Testis (tissue), 3 donors: ENCODE data around the gene ZEB2. TPM values are rescaled to one million over a fixed set of nuclear protein-coding genes. Genes with fewer than 3 reads are reported as not detected.

Experiments used
- DNase-seq: peaks from one replicate; pipeline ENCODE4 v3.0.0-alpha.2; 2019
- H3K27ac ChIP-seq, 2 donors: fragments of 200-600 bp; sonication (generic); one replicate each; pipeline ENCODE4 v1.5.1; 2019
- H3K27me3 ChIP-seq: fragments of 200-600 bp; sonication (generic); one replicate; pipeline ENCODE4 v1.5.1; 2019
- H3K36me3 ChIP-seq: fragments of 200-600 bp; sonication (generic); one replicate; pipeline ENCODE4 v1.5.1; 2017; ENCODE audit warnings: low read depth; ENCODE audit errors: missing control alignments
- H3K4me1 ChIP-seq: fragments of 200-600 bp; sonication (generic); one replicate; pipeline ENCODE4 v1.5.1; 2019
- H3K4me3 ChIP-seq, 2 donors: fragments of 200-600 bp; sonication (generic); one replicate each; pipeline ENCODE4 v1.5.1; 2017 to 2019
- H3K9me3 ChIP-seq: fragments of 200-600 bp; sonication (generic); one replicate; pipeline ENCODE4 v1.5.1; 2017
- POLR2A ChIP-seq: fragments of 450-650 bp; IDR thresholded peaks from one replicate; pipeline ENCODE4 v1.6.1; 2017; ENCODE audit warnings: antibody characterized with exemption, mild to moderate bottlenecking, moderate library complexity
- WGBS, 2 donors: methylation state at CpG; one replicate each; pipeline ENCODE4 v1.1.5; 2018; 5-methylcytosine and 5-hydroxymethylcytosine counted together
- intact Hi-C: fragments of 100-400 bp; cut with DNase I; formaldehyde crosslinking; loops from one replicate; pipeline ENCODE4 v1.15.1; 2023; ENCODE audit warnings: low total_unique reads
- polyA plus RNA-seq: library from polyadenylated mRNA; stranded (reverse); fragments of 350-450 nt; fragmentation: Illumina TruSeq; extraction: RNeasy Lipid Tissue Mini Kit (QIAGEN cat#74804); gene quantifications from one replicate; pipeline ENCODE4 v1.2.3, GENCODE V29; 2014; ENCODE audit warnings: low read depth, low replicate concordance; ENCODE audit not compliant: insufficient read depth
- total RNA-seq, 2 donors: library from RNA; depleted of rRNA; stranded (reverse); fragments of >200 nt; gene quantifications; one replicate each; pipeline ENCODE4 v1.2.3, GENCODE V29; 2016
- TF ChIP-seq, protein P1 (sequence below), 3 experiments: fragments of 450-650 bp in 2 of 3; fragments of 200-600 bp in 1 of 3; sonication (generic) in 1 of 3; IDR thresholded peaks; one replicate each; pipeline ENCODE4 v1.5.1; 2016 to 2019; ENCODE audit warnings: antibody characterized with exemption in 3 of 3, mild to moderate bottlenecking in 2 of 3, moderate library complexity in 1 of 3

Gene ZEB2
- total and polyA plus RNA-seq, 3 donors from 2014 or later: 38.7 to 96.4 (median 87.8) TPM

- no peak for DNase-seq
- Histone ChIP-seq H3K9me3 (no peaks in the 10 kb centered on the region), H3K4me1 (peaks cover 44% of the 10 kb centered on the region), H3K36me3 (no peaks in the 10 kb centered on the region), H3K27me3 (no peaks in the 10 kb centered on the region), H3K4me3 (no peak overlapping the region), H3K27ac (peak overlapping the region; percentile 65 to 69)
- intact Hi-C loops: loop anchor here (10.0 kb wide), 1 partner anchor 77 kb away; no protein-coding TSS in a partner anchor
- 45 to 46% methylated on average over 4 of the region's 4 CpGs for WGBS, 2 donors
- TF ChIP-seq POLR2A: no peak
- TF ChIP-seq, protein P1, sequence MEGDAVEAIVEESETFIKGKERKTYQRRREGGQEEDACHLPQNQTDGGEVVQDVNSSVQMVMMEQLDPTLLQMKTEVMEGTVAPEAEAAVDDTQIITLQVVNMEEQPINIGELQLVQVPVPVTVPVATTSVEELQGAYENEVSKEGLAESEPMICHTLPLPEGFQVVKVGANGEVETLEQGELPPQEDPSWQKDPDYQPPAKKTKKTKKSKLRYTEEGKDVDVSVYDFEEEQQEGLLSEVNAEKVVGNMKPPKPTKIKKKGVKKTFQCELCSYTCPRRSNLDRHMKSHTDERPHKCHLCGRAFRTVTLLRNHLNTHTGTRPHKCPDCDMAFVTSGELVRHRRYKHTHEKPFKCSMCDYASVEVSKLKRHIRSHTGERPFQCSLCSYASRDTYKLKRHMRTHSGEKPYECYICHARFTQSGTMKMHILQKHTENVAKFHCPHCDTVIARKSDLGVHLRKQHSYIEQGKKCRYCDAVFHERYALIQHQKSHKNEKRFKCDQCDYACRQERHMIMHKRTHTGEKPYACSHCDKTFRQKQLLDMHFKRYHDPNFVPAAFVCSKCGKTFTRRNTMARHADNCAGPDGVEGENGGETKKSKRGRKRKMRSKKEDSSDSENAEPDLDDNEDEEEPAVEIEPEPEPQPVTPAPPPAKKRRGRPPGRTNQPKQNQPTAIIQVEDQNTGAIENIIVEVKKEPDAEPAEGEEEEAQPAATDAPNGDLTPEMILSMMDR (IDR thresholded peaks at IDR 0.05): no peak
These were observed 82.3 kb downstream of the ZEB2 start for GRCh38 chr2:144437636-144438035.

DNA sequence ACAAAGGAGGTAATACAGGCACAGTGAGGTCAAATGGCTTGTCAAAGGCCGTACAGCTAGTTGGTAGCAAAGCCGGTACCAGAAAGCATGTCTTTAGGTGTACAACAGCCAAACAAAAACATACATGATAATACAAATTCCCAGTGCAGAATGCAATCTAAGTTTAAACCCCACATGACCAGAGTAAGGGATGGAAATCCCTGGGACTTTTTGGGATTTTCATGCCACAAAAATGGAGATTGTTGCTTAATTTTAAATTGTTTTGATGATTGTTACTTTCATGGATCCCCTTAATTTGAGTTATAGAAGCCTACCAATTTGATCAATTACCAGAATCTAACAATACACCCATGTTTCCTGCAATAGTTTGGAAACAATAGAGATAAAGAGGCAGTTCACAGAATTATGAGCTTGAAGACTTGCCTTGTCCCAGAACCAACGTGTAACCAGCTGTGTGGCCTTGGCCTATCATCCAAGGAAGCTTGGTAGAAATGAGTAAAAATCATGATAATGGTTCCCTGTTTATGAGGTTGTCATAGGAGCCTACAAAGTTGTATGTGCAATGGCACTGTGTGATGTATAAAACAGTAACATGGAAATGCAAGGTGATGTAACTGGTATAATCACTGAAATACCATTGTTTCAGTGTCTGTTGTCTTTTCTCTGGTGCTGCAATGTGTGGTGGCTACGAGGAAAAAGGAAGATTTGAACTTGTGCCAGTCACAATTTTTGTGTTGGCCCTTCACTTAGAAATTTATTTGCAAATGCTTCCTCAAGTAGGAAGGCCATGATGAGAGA lies 85.3 kb downstream of the ZEB2 start:
- H3K4me3 ChIP-seq: no peak overlapping the region
- peaks cover 46% of the 10 kb centered on the region for H3K4me1 ChIP-seq
- no peak for DNase-seq
- no peak for TF ChIP-seq POLR2A
- TF ChIP-seq, protein P1 (IDR thresholded peaks at IDR 0.05): no peak
- no peaks in the 10 kb centered on the region for H3K9me3 ChIP-seq
- peak overlapping the region; percentile 27 to 69 for H3K27ac ChIP-seq
- H3K36me3 ChIP-seq: no peaks in the 10 kb centered on the region
- intact Hi-C loops: loop anchor here (10.0 kb wide), 1 partner anchor 80 kb away; no protein-coding TSS in a partner anchor
- 60 to 67% methylated on average over 4 of the region's 4 CpGs for WGBS, 2 donors
- no peaks in the 10 kb centered on the region for H3K27me3 ChIP-seq

DNA sequence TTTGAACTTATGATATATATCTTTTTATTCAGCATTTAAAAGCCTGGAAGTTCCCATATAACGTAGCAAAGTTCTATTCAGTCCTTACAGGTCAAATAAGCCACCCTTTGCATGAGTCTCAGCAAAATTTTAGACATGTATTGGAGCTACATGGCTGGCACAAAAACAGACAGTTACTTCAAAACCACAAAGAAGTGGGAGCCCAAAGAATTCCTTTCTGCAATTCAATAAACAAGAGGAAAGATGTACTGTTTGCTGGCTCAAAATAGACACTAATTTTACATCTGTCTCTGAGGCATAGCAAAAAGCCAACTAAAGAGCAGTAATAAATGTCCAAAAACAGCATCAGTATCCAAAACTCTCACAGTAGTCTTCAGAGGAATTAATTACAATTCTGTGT lies 87.0 kb downstream of the ZEB2 start:
- Histone ChIP-seq H3K27ac (peak overlapping the region in 1 of 2 donors; percentile 80), H3K4me3 (no peak overlapping the region), H3K4me1 (peaks cover 42% of the 10 kb centered on the region), H3K36me3 (no peaks in the 10 kb centered on the region), H3K9me3 (no peaks in the 10 kb centered on the region), H3K27me3 (no peaks in the 10 kb centered on the region)
- DNase-seq: no peak
- intact Hi-C loops: loop anchor here (10.0 kb wide), 1 partner anchor 82 kb away; no protein-coding TSS in a partner anchor
- 61 to 70% methylated on average over 1 of the region's 1 CpG for WGBS, 2 donors
- TF ChIP-seq, protein P1 (IDR thresholded peaks at IDR 0.05): no peak
- no peak for TF ChIP-seq POLR2A

- TF ChIP-seq, protein P1 (IDR thresholded peaks at IDR 0.05): no peak
- TF ChIP-seq POLR2A: no peak
- no peak for DNase-seq
- WGBS, 2 donors: 54 to 66% methylated on average over 3 of the region's 3 CpGs
- H3K27me3 ChIP-seq: no peaks in the 10 kb centered on the region
- no peak overlapping the region for H3K4me3 ChIP-seq
- H3K9me3 ChIP-seq: no peaks in the 10 kb centered on the region
- no peaks in the 10 kb centered on the region for H3K36me3 ChIP-seq
- peak overlapping the region; percentile 64 to 80 for H3K27ac ChIP-seq
- H3K4me1 ChIP-seq: peaks cover 41% of the 10 kb centered on the region
- intact Hi-C loops: loop anchor here (10.0 kb wide), 1 partner anchor 83 kb away; no protein-coding TSS in a partner anchor
These were observed 87.9 kb downstream of the ZEB2 start for GRCh38 chr2:144431998-144432397.
